K562 (cell line): Measurements from ENCODE around the gene SLC24A3. TPM values are rescaled to one million over a fixed set of nuclear protein-coding genes. Genes with fewer than 3 reads are reported as not detected.

Source experiments
- ATAC-seq: fragments of 200-7000 bp; cut with Tn5 transposase; 3 replicates; pipeline ENCODE4 v1.9.1; 2020; ENCODE audit warnings: moderate library complexity
- BruUV-seq: library from RNA; stranded (reverse); fragments of 400-500 nt; replicated peaks from 2 replicates; lab custom pipeline; 2021; lab: Mats Ljungman, UMichigan
- CTCF ChIA-PET: fragments of 300-600 bp; formaldehyde crosslinking; extraction: SDS; loops from one replicate; lab custom pipeline; 2021; ENCODE audit warnings: low intra/inter-chr PET ratio; lab: Yijun Ruan, JAX
- POLR2A ChIA-PET: fragments of 300-600, 350-650 bp; sonication (Branson Sonifier 250); formaldehyde crosslinking; extraction: SDS; loops from one replicate; lab custom pipeline; 2021; ENCODE audit warnings: antibody characterized with exemption, inconsistent platforms; lab: Yijun Ruan, JAX
- DNase-seq, 4 experiments: peaks; one replicate each; pipeline versions ENCODE4 v3.0.0 to v3.0.0-alpha.2; 2011 to 2018; ENCODE audit warnings: low spot score in 3 of 4, mixed read lengths in 3 of 4; ENCODE audit errors: extremely low read depth in 1 of 4
- FAIRE-seq: peaks from 2 replicates; lab custom pipeline; 2011; peaks lifted over from hg19 to GRCh38; lab: Jason Lieb, UNC
- H2AFZ ChIP-seq: 2 replicates; pipeline ENCODE4 v1.6.0; 2011; ENCODE audit warnings: low read depth, low read length, control low read depth, inconsistent platforms
- H3K27ac ChIP-seq: fragments of 200-600 bp; 3 replicates; pipeline ENCODE4 v1.8.0; 2011; ENCODE audit warnings: low read depth, mild to moderate bottlenecking, control low read depth, inconsistent platforms, low read length, moderate library complexity, mixed read lengths; ENCODE audit errors: extremely low read depth
- H3K27me3 ChIP-seq, 2 experiments: fragments of 300-600 bp in 1 of 2; 2 replicates in 1 of 2; 3 replicates in 1 of 2; pipeline versions ENCODE4 v1.6.0 to v1.8.0; 2011; ENCODE audit warnings: inconsistent platforms in 2 of 2, low read length in 2 of 2, mild to moderate bottlenecking in 1 of 2, mixed read lengths in 1 of 2, moderate library complexity in 1 of 2; ENCODE audit not compliant: control insufficient read depth in 2 of 2, insufficient read depth in 2 of 2
- H3K36me3 ChIP-seq: fragments of 300-600 bp; 3 replicates; pipeline ENCODE4 v1.8.0; 2011; ENCODE audit warnings: mild to moderate bottlenecking, low read length, inconsistent platforms; ENCODE audit not compliant: control insufficient read depth, insufficient read depth
- H3K4me1 ChIP-seq, 2 experiments: fragments of 200-600 bp in 1 of 2; replicated peaks in 1 of 2; 2 replicates in 1 of 2; 3 replicates in 1 of 2; pipeline versions ENCODE4 v1.5.1 to v1.8.0; 2011; ENCODE audit warnings: inconsistent platforms in 2 of 2, low read length in 2 of 2, mild to moderate bottlenecking in 1 of 2, mixed read lengths in 1 of 2, moderate library complexity in 1 of 2; ENCODE audit not compliant: control insufficient read depth in 2 of 2, insufficient read depth in 2 of 2
- H3K4me2 ChIP-seq: 2 replicates; pipeline ENCODE4 v1.6.1; 2011; ENCODE audit warnings: low read length, control low read depth, inconsistent platforms, mixed read lengths; ENCODE audit not compliant: insufficient read depth
- H3K4me3 ChIP-seq: fragments of 200-600 bp; sonication (generic), shearing (Covaris generic); 2 replicates; pipeline ENCODE4 v1.5.1; 2016; ENCODE audit warnings: control low read depth, inconsistent platforms
- H3K79me2 ChIP-seq: fragments of 200-600 bp; 3 replicates; pipeline ENCODE4 v1.8.0; 2011; ENCODE audit warnings: low read length, inconsistent platforms; ENCODE audit not compliant: control insufficient read depth, insufficient read depth
- H3K9ac ChIP-seq, 2 experiments: 2 replicates each; pipeline versions ENCODE4 v1.6.0 to v1.6.1; 2011; ENCODE audit warnings: low read depth in 2 of 2, low read length in 2 of 2, control low read depth in 1 of 2, inconsistent platforms in 1 of 2, mild to moderate bottlenecking in 1 of 2, mixed read lengths in 1 of 2; ENCODE audit not compliant: insufficient read depth in 1 of 2
- H3K9me1 ChIP-seq: one replicate; pipeline ENCODE4 v1.6.0; 2011; ENCODE audit warnings: inconsistent platforms, mild to moderate bottlenecking, low read length, moderate library complexity; ENCODE audit not compliant: control insufficient read depth, insufficient read depth
- H3K9me3 ChIP-seq: replicated peaks from 2 replicates; pipeline ENCODE4 v1.5.1; 2011; ENCODE audit warnings: low read depth, low read length, inconsistent platforms; ENCODE audit not compliant: control insufficient read depth, insufficient read depth
- H4K20me1 ChIP-seq: replicated peaks from 2 replicates; pipeline ENCODE4 v1.6.1; 2011; ENCODE audit warnings: low read length, inconsistent platforms, mixed read lengths; ENCODE audit not compliant: control insufficient read depth, insufficient read depth
- TGIF2 ChIP-seq: sonication (generic); formaldehyde crosslinking; IDR thresholded peaks from 2 replicates; pipeline ENCODE4 v1.8.1; 2022; ENCODE audit warnings: mild to moderate bottlenecking, missing genetic modification reagents, moderate library complexity
- WGBS: fragments of 100-300 bp; shearing (Covaris generic); methylation state at CpG from one replicate; pipeline ENCODE4 v1.1.6; 2016; ENCODE audit warnings: low coverage, mixed read lengths; ENCODE audit not compliant: insufficient coverage; ENCODE audit errors: missing lambda C conversion rate; 5-methylcytosine and 5-hydroxymethylcytosine counted together
- in situ Hi-C: fragments of 300-500 bp; cut with MboI; formaldehyde crosslinking; loops from 4 replicates; pipeline ENCODE4 v1.15.0; 2018; ENCODE audit warnings: inconsistent platforms, mixed read lengths
- intact Hi-C: fragments of 100-400 bp; cut with micrococcal nuclease; formaldehyde crosslinking; loops from 2 replicates; pipeline ENCODE4 v1.14.2; 2022
- polyA plus RNA-seq, 8 experiments: library from polyadenylated mRNA; depleted of rRNA in 4 of 8; stranded (reverse) in 5 of 8; unstranded in 3 of 8; fragments of >200 nt; fragmentation: Nextera tagmentation in 2 of 8; fragmentation: Illumina TruSeq in 1 of 8; extraction: Ambion mirVana in 2 of 8; extraction: Trizol in 1 of 8; gene quantifications; 2 replicates each; pipeline versions ENCODE4 v1.2.1 to v1.2.3, GENCODE V29; 2011 to 2014; ENCODE audit warnings: inconsistent platforms in 1 of 8, missing spikeins in 1 of 8
- total RNA-seq, 7 experiments: library from RNA; depleted of rRNA in 6 of 7; stranded (reverse); fragments of >200 nt in 6 of 7; fragmentation: Illumina TruSeq in 2 of 7; extraction: Trizol in 2 of 7; gene quantifications; 2 replicates each; pipeline versions ENCODE4 v1.2.1 to v1.2.3, GENCODE V29; 2011 to 2021; ENCODE audit warnings: low replicate concordance in 1 of 7
- TF ChIP-seq, protein P1 (sequence below): sonication (generic); formaldehyde crosslinking; IDR thresholded peaks from 2 replicates; pipeline ENCODE4 v1.8.0; 2022; ENCODE audit warnings: missing genetic modification reagents, mild to moderate bottlenecking, moderate library complexity, borderline replicate concordance

SLC24A3 gene
- total and polyA plus RNA-seq, 9 of the 15 experiments (the other 6 are each of a cell fraction or from before 2014, with no cell fraction given), result not detected

DNA sequence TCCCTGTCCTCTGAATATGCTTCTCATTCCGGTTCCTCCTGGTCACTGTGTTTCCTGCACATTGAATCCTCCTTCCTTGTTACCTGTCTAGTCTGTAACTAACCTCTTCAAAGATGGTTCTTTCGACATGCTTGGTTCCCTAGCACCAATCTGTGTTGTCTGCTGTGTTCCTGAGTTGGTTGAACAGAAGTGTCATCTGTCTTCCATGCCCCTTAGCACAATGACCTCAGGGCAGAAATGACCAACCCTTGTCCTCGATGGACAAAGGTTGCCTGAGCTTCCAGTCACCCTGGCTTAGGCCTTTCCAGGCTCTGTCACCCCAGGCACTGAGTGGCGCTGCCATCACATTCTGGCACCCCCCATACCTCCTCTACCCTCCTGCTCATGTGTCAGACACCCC, 278.8 kb downstream of the SLC24A3 start (continued):
- TF ChIP-seq, protein P1, sequence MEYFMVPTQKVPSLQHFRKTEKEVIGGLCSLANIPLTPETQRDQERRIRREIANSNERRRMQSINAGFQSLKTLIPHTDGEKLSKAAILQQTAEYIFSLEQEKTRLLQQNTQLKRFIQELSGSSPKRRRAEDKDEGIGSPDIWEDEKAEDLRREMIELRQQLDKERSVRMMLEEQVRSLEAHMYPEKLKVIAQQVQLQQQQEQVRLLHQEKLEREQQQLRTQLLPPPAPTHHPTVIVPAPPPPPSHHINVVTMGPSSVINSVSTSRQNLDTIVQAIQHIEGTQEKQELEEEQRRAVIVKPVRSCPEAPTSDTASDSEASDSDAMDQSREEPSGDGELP (CRISPR knock-in tag), result no peak

DNA sequence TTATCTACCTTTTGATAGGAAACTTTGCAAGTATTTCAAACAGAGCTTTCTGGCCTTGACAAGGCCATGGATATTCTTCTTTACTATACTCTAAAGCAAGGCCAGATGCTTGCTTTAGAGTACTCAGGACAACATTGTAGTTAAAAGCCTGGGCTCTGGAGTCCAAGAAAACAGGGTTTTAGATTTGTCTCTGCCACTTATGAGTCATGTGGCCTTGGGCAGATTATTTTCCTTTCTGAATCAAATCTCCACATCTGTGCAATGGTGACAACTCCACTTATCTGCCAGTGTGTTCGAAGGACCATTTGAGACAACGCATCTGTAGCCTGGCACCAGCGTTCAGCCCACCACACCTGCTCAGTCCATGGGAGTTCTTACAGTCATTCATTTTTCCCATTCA, 279.7 kb downstream of the SLC24A3 start:
- no TSS peak for BruUV-seq

More for the DNA sequence above, 279.7 kb downstream of the SLC24A3 start:
- ATAC-seq (no peak), DNase-seq (no peak), FAIRE-seq (no peak)
- H3K36me3 ChIP-seq, result no peaks in the 10 kb centered on the region
- no peak overlapping the region for H3K4me3 ChIP-seq
- in situ Hi-C loops, result no loop called here
- H4K20me1 ChIP-seq, result no peaks in the 10 kb centered on the region
- no peaks in the 10 kb centered on the region for H3K9me1 ChIP-seq
- POLR2A ChIA-PET, result interaction anchor here (0.6 to 1.2 kb wide), 2 partner anchors 17 to 21 kb away, joined by 3 to 5 read pairs; no protein-coding TSS in a partner anchor
- no peaks in the 10 kb centered on the region for H3K4me1 ChIP-seq
- H3K9me3 ChIP-seq, result no peaks in the 10 kb centered on the region
- intact Hi-C loops, result no loop called here
- H3K9ac ChIP-seq, result no peak overlapping the region
- no peak for TF ChIP-seq TGIF2 (CRISPR knock-in tag)
- CTCF ChIA-PET, result no interaction called here
- H2AFZ ChIP-seq, result no peak overlapping the region
- 0% methylated on average over 3 of the region's 3 CpGs for WGBS
- no peaks in the 10 kb centered on the region for H3K27me3 ChIP-seq
- no peak overlapping the region for H3K4me2 ChIP-seq
- H3K79me2 ChIP-seq, result no peaks in the 10 kb centered on the region
- no peak overlapping the region for H3K27ac ChIP-seq
